Esophagus squamous epithelium (tissue), 4 donors: Measurements from ENCODE around the gene RBM23.

Source experiments
- POLR2A ChIP-seq, 4 donors: fragments of 450-650 bp; IDR thresholded peaks; one replicate each; pipeline ENCODE4 v1.6.1; 2017; ENCODE audit warnings: antibody characterized with exemption in 4 of 4, mild to moderate bottlenecking in 4 of 4, moderate library complexity in 3 of 4
- TF ChIP-seq, protein P1 (sequence below), 6 experiments: fragments of 450-650 bp in 4 of 6; fragments of 200-600 bp in 2 of 6; sonication (generic) in 2 of 6; IDR thresholded peaks; one replicate each; pipeline ENCODE4 v1.5.1; 2016 to 2019; ENCODE audit warnings: antibody characterized with exemption in 6 of 6, mild to moderate bottlenecking in 4 of 6, moderate library complexity in 4 of 6

DNA sequence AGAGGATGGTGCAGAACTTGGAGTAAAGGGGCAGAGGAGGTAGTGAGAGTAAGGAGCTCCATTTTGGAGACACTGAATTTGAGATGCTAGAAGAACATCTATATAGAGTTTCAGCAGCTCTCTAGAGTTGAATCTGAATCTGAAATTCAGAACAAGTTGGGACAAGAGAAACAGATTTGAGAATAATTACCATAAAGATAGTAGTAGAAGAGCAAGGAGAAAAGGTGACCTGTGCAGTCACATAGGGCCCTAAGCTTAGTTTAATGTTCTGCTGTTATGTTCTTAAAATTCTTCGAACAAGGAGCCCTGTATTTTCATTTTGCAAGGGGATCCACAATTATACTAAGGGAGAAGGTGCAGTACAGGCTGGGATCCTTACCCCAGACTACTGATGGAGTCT, 28.5 kb downstream of the RBM23 start:
- no peak for TF ChIP-seq POLR2A (IDR thresholded peaks at IDR 0.05)
- TF ChIP-seq, protein P1, sequence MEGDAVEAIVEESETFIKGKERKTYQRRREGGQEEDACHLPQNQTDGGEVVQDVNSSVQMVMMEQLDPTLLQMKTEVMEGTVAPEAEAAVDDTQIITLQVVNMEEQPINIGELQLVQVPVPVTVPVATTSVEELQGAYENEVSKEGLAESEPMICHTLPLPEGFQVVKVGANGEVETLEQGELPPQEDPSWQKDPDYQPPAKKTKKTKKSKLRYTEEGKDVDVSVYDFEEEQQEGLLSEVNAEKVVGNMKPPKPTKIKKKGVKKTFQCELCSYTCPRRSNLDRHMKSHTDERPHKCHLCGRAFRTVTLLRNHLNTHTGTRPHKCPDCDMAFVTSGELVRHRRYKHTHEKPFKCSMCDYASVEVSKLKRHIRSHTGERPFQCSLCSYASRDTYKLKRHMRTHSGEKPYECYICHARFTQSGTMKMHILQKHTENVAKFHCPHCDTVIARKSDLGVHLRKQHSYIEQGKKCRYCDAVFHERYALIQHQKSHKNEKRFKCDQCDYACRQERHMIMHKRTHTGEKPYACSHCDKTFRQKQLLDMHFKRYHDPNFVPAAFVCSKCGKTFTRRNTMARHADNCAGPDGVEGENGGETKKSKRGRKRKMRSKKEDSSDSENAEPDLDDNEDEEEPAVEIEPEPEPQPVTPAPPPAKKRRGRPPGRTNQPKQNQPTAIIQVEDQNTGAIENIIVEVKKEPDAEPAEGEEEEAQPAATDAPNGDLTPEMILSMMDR (IDR thresholded peaks at IDR 0.05): no peak
